Lung (tissue), 12 donors: ENCODE measurements around the gene VPS13C. TPM values are rescaled to one million over a fixed set of nuclear protein-coding genes. Genes with fewer than 3 reads are reported as not detected.

ENCODE experiments used
- ATAC-seq: fragments of 200-7000 bp; cut with Tn5 transposase; one replicate; pipeline ENCODE4 v1.9.1; 2020; ENCODE audit warnings: moderate number of reproducible peaks; ENCODE audit not compliant: insufficient read depth, low FRiP score
- DNase-seq, 3 donors: peaks; one replicate each; pipeline ENCODE4 v3.0.0-alpha.2; 2013 to 2017
- H3K27ac ChIP-seq, 2 donors: one replicate each; pipeline ENCODE4 v1.5.1; 2013; ENCODE audit warnings: mild to moderate bottlenecking in 2 of 2, moderate library complexity in 2 of 2, control low read depth in 1 of 2, inconsistent platforms in 1 of 2, low read depth in 1 of 2, low read length in 1 of 2
- H3K27me3 ChIP-seq, 3 donors: one replicate each; pipeline ENCODE4 v1.5.1; 2013; ENCODE audit warnings: low read length in 2 of 3; ENCODE audit not compliant: control insufficient read depth in 3 of 3, insufficient read depth in 3 of 3
- H3K36me3 ChIP-seq, 4 donors: one replicate each; pipeline ENCODE4 v1.5.1; 2013; ENCODE audit warnings: low read length in 4 of 4, mild to moderate bottlenecking in 1 of 4, moderate library complexity in 1 of 4; ENCODE audit not compliant: control insufficient read depth in 4 of 4, insufficient read depth in 4 of 4
- H3K4me1 ChIP-seq, 5 donors: one replicate each; pipeline ENCODE4 v1.5.1; 2013; ENCODE audit warnings: low read length in 5 of 5, mild to moderate bottlenecking in 2 of 5, moderate library complexity in 1 of 5; ENCODE audit not compliant: control insufficient read depth in 5 of 5, insufficient read depth in 5 of 5
- H3K4me3 ChIP-seq: one replicate; pipeline ENCODE4 v1.5.1; 2013; ENCODE audit warnings: mild to moderate bottlenecking, control low read depth, moderate library complexity
- H3K9ac ChIP-seq, 2 donors: one replicate each; pipeline ENCODE4 v1.5.1; 2013; ENCODE audit warnings: low read length in 2 of 2, control low read depth in 1 of 2; ENCODE audit not compliant: insufficient read depth in 1 of 2
- H3K9me3 ChIP-seq, 4 donors: one replicate each; pipeline ENCODE4 v1.5.1; 2013; ENCODE audit warnings: low read length in 3 of 4, mild to moderate bottlenecking in 1 of 4, moderate library complexity in 1 of 4; ENCODE audit not compliant: control insufficient read depth in 4 of 4, insufficient read depth in 3 of 4
- WGBS, 2 donors: extraction: QIAGEN DNeasy Blood & Tissue Kit; methylation state at CpG; one replicate each; pipeline ENCODE4 v1.1.7; 2013; 5-methylcytosine and 5-hydroxymethylcytosine counted together
- polyA plus RNA-seq, 2 donors: library from polyadenylated mRNA; stranded (reverse); fragments of 200-250 nt; gene quantifications; one replicate each; pipeline ENCODE4 v1.2.1, GENCODE V29; 2013
- total RNA-seq, 2 donors: library from RNA; depleted of rRNA in 1 of 2; stranded (reverse); fragments of >200 nt in 1 of 2; gene quantifications; one replicate each; pipeline ENCODE4 v1.2.1, GENCODE V29; 2014 to 2021
- TF ChIP-seq, protein P1 (sequence below): IDR thresholded peaks from 2 replicates; pipeline ENCODE4 v1.5.1; 2012; ENCODE audit warnings: mild to moderate bottlenecking; ENCODE audit errors: control extremely low read depth, extremely low read depth
- donor health status: control.
- donor health status: control.
- donor health status: Bipolar disorder and iron deficiency.
- donor health status: healthy.
- donor health status: DM: yes; HTN: yes; CAD: no.

VPS13C gene
- total and polyA plus RNA-seq, 4 donors: 16.8 to 196 (median 53.3) TPM

DNA sequence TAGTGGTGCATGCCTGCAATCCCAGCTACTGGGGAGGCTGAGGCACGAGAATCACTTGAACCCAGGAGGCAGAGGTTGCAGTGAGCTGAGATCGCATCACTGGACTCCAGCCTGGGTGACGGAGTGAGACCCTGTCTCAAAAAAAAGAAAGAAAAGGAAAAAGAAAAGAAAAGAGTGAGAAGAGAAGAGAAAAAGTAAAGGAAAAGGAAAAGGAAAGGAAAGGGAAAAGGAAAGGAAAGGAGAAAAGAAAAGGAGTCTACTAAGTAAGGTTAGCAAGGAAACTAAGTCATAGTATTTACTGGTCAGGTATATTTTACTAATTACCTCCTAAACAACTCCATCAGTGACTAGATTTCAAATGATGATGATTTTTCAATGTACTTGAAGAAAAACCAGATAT, 198.3 kb downstream of the VPS13C start:
- Histone ChIP-seq H3K9me3 (no peaks in the 10 kb centered on the region), H3K36me3 (peaks cover 0 to 4% (median 3%) of the 10 kb centered on the region in 4 donors), H3K9ac (no peak overlapping the region), H3K27ac (no peak overlapping the region), H3K27me3 (no peaks in the 10 kb centered on the region), H3K4me1 (peaks cover 0 to 5% (median 0%) of the 10 kb centered on the region in 5 donors), H3K4me3 (no peak overlapping the region)
- DNase-seq (no peak), ATAC-seq (no peak)
- TF ChIP-seq, protein P1, sequence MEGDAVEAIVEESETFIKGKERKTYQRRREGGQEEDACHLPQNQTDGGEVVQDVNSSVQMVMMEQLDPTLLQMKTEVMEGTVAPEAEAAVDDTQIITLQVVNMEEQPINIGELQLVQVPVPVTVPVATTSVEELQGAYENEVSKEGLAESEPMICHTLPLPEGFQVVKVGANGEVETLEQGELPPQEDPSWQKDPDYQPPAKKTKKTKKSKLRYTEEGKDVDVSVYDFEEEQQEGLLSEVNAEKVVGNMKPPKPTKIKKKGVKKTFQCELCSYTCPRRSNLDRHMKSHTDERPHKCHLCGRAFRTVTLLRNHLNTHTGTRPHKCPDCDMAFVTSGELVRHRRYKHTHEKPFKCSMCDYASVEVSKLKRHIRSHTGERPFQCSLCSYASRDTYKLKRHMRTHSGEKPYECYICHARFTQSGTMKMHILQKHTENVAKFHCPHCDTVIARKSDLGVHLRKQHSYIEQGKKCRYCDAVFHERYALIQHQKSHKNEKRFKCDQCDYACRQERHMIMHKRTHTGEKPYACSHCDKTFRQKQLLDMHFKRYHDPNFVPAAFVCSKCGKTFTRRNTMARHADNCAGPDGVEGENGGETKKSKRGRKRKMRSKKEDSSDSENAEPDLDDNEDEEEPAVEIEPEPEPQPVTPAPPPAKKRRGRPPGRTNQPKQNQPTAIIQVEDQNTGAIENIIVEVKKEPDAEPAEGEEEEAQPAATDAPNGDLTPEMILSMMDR: no peak
- WGBS, 2 donors: 95 to 99% methylated on average over 3 of the region's 3 CpGs

DNA sequence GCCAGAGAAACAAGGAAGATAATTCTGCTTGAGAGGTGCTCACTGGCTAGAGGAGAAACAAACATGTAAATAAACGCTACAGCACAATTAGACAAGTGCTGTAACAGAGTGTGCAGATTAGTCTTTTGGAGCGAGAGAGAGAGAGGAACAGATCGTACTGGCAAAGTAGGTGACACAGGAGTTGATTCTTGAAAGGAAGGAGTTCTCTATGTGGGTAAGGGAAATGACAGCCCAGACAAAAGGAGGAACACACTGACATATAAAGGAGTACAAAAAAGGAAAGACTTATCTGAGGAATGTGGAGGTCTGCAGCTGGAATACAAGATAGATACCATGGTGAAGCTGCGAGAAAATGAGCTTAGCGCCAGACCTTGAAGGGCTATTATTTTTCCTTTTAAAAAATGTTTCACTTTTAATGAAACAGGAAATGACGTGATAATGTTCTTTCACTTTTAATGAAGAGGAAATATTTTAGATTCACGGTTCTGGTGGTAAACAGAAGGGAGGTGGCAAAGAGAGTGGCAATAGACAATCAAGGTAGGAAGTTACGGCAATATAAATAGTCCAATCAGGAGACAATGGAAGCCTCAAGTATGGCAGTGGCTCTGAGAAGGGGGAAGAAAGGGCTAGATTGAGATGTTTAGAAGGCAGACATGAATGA, 202.9 kb downstream of the VPS13C start:
- no peak for DNase-seq
- H3K27ac ChIP-seq: no peak overlapping the region

GRCh38 chr15:61856295-61856694, 204.0 kb downstream of the VPS13C start:
- H3K27me3 ChIP-seq: no peaks in the 10 kb centered on the region
- no peaks in the 10 kb centered on the region for H3K9me3 ChIP-seq
- no peak for DNase-seq
- H3K36me3 ChIP-seq: peaks cover 0 to 10% (median 6%) of the 10 kb centered on the region in 4 donors
- no peak overlapping the region for H3K9ac ChIP-seq
- H3K27ac ChIP-seq: no peak overlapping the region
- 74 to 87% methylated on average over 1 of the region's 1 CpG for WGBS, 2 donors
- no peak for ATAC-seq
- no peaks in the 10 kb centered on the region for H3K4me1 ChIP-seq
- H3K4me3 ChIP-seq: no peak overlapping the region
- TF ChIP-seq, protein P1: no peak

More for the DNA sequence above, 202.9 kb downstream of the VPS13C start:
- no peak overlapping the region for H3K4me3 ChIP-seq
- TF ChIP-seq, protein P1: no peak
- no peak overlapping the region for H3K9ac ChIP-seq
- H3K4me1 ChIP-seq: no peaks in the 10 kb centered on the region
- H3K27me3 ChIP-seq: no peaks in the 10 kb centered on the region
- WGBS, 2 donors: 68 to 76% methylated on average over 8 of the region's 8 CpGs
- ATAC-seq: no peak
- peaks cover 0 to 8% (median 5%) of the 10 kb centered on the region in 4 donors for H3K36me3 ChIP-seq
- no peaks in the 10 kb centered on the region for H3K9me3 ChIP-seq
